Hepatocyte (in vitro differentiated cells): Measurements from ENCODE around the gene SLC28A2.

Experiments used
- CTCF ChIP-seq: fragments of 200-600 bp; sonication (generic); IDR thresholded peaks from 2 replicates; pipeline ENCODE4 v1.5.1; 2016; ENCODE audit warnings: antibody characterized with exemption, mild to moderate bottlenecking; ENCODE audit not compliant: poor library complexity
- EZH2 ChIP-seq: fragments of 200-600 bp; sonication (generic); IDR thresholded peaks from 2 replicates; pipeline ENCODE4 v1.6.1; 2016; ENCODE audit warnings: antibody characterized with exemption, mild to moderate bottlenecking, borderline replicate concordance

GRCh38 chr15:45259796-45260195 is 7.8 kb downstream of the SLC28A2 start:
- no peak for TF ChIP-seq CTCF
- TF ChIP-seq EZH2, result no peak
